Coronary artery (tissue), 2 donors: Measurements from ENCODE around the gene ZBTB4.

Experiments
- DNase-seq: peaks from one replicate; pipeline ENCODE4 v3.0.0-alpha.2; 2017; ENCODE audit warnings: low spot score
- H3K27ac ChIP-seq, 2 donors: fragments of 200-600 bp; sonication (generic); one replicate each; pipeline ENCODE4 v1.5.1; 2016 to 2019
- H3K4me3 ChIP-seq: fragments of 200-600 bp; sonication (generic); 2 replicates; pipeline ENCODE4 v1.5.1; 2016; ENCODE audit warnings: mild to moderate bottlenecking, moderate library complexity
- TF ChIP-seq, protein P1 (sequence below): fragments of 200-600 bp; sonication (generic); IDR thresholded peaks from one replicate; pipeline ENCODE4 v1.5.1; 2019; ENCODE audit warnings: antibody characterized with exemption

ZBTB4 gene

DNA sequence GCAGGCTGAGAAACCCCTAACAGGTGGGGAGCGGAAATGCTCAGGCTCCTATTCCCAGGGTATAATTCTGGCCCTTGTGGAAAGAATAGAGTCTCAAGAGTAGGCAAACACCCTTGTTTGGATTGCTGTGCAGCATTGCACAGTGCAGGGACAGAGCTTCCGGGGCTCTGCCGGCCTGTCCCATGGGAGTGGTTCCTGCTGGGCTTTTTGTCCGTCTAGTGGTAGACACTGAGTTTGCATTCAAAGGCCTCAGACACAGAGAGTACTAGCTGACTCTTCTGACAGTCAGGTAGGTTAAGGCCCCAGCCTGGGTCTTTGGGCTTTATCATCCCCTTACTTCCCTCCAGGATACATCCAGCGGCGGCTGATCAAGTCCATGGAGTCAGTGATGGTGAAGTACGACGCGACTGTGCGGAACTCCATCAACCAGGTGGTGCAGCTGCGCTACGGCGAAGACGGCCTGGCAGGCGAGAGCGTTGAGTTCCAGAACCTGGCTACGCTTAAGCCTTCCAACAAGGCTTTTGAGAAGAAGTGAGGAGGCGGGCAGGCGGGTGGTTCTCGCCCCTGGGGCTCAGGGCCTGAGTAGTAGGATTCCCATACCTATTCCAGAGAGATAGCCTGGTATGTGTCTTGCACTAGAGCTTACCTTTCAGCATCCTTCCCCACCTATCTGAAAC lies 22.9 kb upstream of the ZBTB4 start:
- no peak overlapping the region for H3K27ac ChIP-seq
- DNase-seq, result no peak
- no peak overlapping the region for H3K4me3 ChIP-seq
- TF ChIP-seq, protein P1, sequence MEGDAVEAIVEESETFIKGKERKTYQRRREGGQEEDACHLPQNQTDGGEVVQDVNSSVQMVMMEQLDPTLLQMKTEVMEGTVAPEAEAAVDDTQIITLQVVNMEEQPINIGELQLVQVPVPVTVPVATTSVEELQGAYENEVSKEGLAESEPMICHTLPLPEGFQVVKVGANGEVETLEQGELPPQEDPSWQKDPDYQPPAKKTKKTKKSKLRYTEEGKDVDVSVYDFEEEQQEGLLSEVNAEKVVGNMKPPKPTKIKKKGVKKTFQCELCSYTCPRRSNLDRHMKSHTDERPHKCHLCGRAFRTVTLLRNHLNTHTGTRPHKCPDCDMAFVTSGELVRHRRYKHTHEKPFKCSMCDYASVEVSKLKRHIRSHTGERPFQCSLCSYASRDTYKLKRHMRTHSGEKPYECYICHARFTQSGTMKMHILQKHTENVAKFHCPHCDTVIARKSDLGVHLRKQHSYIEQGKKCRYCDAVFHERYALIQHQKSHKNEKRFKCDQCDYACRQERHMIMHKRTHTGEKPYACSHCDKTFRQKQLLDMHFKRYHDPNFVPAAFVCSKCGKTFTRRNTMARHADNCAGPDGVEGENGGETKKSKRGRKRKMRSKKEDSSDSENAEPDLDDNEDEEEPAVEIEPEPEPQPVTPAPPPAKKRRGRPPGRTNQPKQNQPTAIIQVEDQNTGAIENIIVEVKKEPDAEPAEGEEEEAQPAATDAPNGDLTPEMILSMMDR, result no peak

DNA sequence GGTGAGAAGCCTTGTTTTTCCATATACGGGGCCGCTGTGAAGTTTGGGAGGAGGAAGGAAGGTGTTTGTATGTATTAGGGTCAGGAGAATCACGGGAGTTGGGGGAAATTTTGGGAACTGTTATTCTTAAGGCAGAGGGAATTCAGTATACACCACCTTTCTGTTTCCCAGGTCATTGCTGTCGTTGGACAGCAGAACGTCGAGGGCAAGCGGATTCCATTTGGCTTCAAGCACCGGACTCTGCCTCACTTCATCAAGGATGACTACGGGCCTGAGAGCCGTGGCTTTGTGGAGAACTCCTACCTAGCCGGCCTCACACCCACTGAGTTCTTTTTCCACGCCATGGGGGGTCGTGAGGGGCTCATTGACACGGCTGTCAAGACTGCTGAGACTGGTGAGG lies 22.3 kb upstream of the ZBTB4 start:
- TF ChIP-seq, protein P1, result no peak
- H3K4me3 ChIP-seq, result no peak overlapping the region
- DNase-seq, result no peak
- H3K27ac ChIP-seq, result no peak overlapping the region

DNA sequence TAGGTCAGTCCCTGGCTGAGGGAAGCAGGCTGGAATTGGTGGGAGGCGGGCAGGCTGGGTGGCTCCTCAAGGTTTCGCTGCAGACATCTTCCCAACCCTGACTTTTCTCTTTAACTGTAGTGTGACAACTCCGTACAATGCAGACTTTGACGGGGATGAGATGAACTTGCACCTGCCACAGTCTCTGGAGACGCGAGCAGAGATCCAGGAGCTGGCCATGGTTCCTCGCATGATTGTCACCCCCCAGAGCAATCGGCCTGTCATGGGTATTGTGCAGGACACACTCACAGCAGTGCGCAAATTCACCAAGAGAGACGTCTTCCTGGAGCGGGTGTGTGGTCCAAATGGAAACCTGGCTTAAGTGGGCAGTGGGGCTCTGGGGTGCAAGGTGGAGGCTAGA lies 19.7 kb upstream of the ZBTB4 start:
- no peak overlapping the region for H3K27ac ChIP-seq
- no peak overlapping the region for H3K4me3 ChIP-seq
- TF ChIP-seq, protein P1, result no peak
- DNase-seq, result no peak

- Histone ChIP-seq H3K4me3 (no peak overlapping the region), H3K27ac (no peak overlapping the region)
- TF ChIP-seq, protein P1, result no peak
Measured at GRCh38 chr17:7497636-7498035, 18.2 kb upstream of the ZBTB4 start.

GRCh38 chr17:7497228-7497627 lies 17.8 kb upstream of the ZBTB4 start:
- no peak overlapping the region for H3K4me3 ChIP-seq
- DNase-seq, result no peak
- TF ChIP-seq, protein P1, result no peak
- H3K27ac ChIP-seq, result peak overlapping the region in 1 of 2 donors; percentile 5

More at GRCh38 chr17:7497636-7498035, 18.2 kb upstream of the ZBTB4 start:
- no peak for DNase-seq

- TF ChIP-seq, protein P1, result no peak
- H3K27ac ChIP-seq, result peak overlapping the region in 1 of 2 donors; percentile 5
- no peak for DNase-seq
- H3K4me3 ChIP-seq, result no peak overlapping the region
Measured at GRCh38 chr17:7496470-7497183, 17.2 kb upstream of the ZBTB4 start.

DNA sequence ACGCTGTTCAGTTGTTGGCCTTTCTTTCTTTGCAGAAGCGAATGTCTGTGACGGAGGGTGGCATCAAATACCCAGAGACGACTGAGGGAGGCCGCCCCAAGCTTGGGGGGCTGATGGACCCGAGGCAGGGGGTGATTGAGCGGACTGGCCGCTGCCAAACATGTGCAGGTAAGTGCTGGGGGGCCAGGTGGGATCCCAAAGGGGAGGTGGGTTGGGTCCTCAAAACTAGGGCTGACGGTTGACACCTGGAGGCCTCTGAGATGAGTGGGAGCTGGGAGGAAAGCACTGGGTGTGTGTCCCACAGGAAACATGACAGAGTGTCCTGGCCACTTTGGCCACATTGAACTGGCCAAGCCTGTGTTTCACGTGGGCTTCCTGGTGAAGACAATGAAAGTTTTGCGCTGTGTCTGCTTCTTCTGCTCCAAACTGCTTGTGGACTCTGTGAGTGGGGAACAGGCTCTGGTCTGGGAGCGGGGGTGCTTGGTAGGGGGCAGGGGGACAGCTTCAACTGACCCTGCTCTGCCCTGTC lies 16.5 kb upstream of the ZBTB4 start:
- peak overlapping the region in 1 of 2 donors; percentile 5 for H3K27ac ChIP-seq
- no peak for DNase-seq
- TF ChIP-seq, protein P1, result no peak
- H3K4me3 ChIP-seq, result no peak overlapping the region
